PC-9 (cell line): ENCODE measurements around the gene DYNC1I2. TPM values are rescaled to one million over a fixed set of nuclear protein-coding genes. Genes with fewer than 3 reads are reported as not detected.

Experiments used
- BruUV-seq: library from RNA; stranded (reverse); fragments of 400-500 nt; replicated peaks from 2 replicates; lab custom pipeline; 2021; lab: Mats Ljungman, UMichigan
- CTCF ChIA-PET: fragments of 300-600 bp; sonication (Branson Sonifier 250); formaldehyde crosslinking; loops from one replicate; lab custom pipeline; 2022; ENCODE audit warnings: antibody characterized with exemption; lab: Charles Lee
- POLR2A ChIA-PET: fragments of 300-600 bp; sonication (Branson Sonifier 250); formaldehyde crosslinking; loops from one replicate; lab custom pipeline; 2022; ENCODE audit warnings: antibody characterized with exemption; ENCODE audit not compliant: unreplicated experiment; lab: Charles Lee
- DNase-seq, 2 experiments: peaks; one replicate each; pipeline versions ENCODE4 v3.0.0 to v3.0.0-alpha.2; 2015 to 2022; ENCODE audit warnings: mixed read lengths in 1 of 2
- H2AFZ ChIP-seq: fragments of 200-600 bp; sonication (generic); 2 replicates; pipeline ENCODE4 v1.8.1; 2017; ENCODE audit warnings: antibody characterized with exemption
- H3F3A ChIP-seq: fragments of 200-600 bp; sonication (generic); 2 replicates; pipeline ENCODE4 v1.8.1; 2017; ENCODE audit warnings: antibody characterized with exemption, mild to moderate bottlenecking, low read depth; ENCODE audit not compliant: insufficient read depth
- H3K27ac ChIP-seq: fragments of 200-600 bp; sonication (generic); 2 replicates; pipeline ENCODE4 v1.6.1; 2016; ENCODE audit warnings: mixed run types
- H3K27me3 ChIP-seq: fragments of 200-600 bp; sonication (generic); 2 replicates; pipeline ENCODE4 v1.6.1; 2016; ENCODE audit warnings: low read depth, mixed run types; ENCODE audit not compliant: insufficient read depth
- H3K36me3 ChIP-seq: fragments of 200-600 bp; sonication (generic); 2 replicates; pipeline ENCODE4 v1.6.1; 2016; ENCODE audit warnings: low read depth, mixed run types
- H3K4me1 ChIP-seq: fragments of 200-600 bp; sonication (generic); replicated peaks from 2 replicates; pipeline ENCODE4 v1.6.1; 2016; ENCODE audit warnings: mixed run types; ENCODE audit not compliant: insufficient read depth
- H3K4me2 ChIP-seq: fragments of 200-600 bp; sonication (generic); 2 replicates; pipeline ENCODE4 v1.6.1; 2017; ENCODE audit warnings: mixed run types
- H3K4me3 ChIP-seq: fragments of 200-600 bp; sonication (generic); 2 replicates; pipeline ENCODE4 v1.6.1; 2016; ENCODE audit warnings: mixed run types
- H3K79me2 ChIP-seq: fragments of 200-600 bp; sonication (generic); 2 replicates; pipeline ENCODE4 v1.6.1; 2017; ENCODE audit warnings: low read depth, mixed run types
- H3K9me2 ChIP-seq: fragments of 200-600 bp; sonication (generic); 2 replicates; pipeline ENCODE4 v1.8.1; 2017; ENCODE audit warnings: mild to moderate bottlenecking; ENCODE audit not compliant: insufficient read depth
- H3K9me3 ChIP-seq: fragments of 200-600 bp; sonication (generic); 2 replicates; pipeline ENCODE4 v1.8.1; 2016; ENCODE audit warnings: low read depth; ENCODE audit not compliant: insufficient read depth
- H4K20me1 ChIP-seq: fragments of 200-600 bp; sonication (generic); 2 replicates; pipeline ENCODE4 v1.8.1; 2017; ENCODE audit not compliant: insufficient read depth
- CTCF ChIP-seq: fragments of 200-600 bp; sonication (generic); conservative IDR thresholded peaks from 2 replicates; pipeline ENCODE4 v1.6.1; 2017; ENCODE audit warnings: mixed run types, antibody characterized with exemption, mild to moderate bottlenecking, moderate library complexity
- EZH2 ChIP-seq: fragments of 200-600 bp; sonication (generic); IDR thresholded peaks from 2 replicates; pipeline ENCODE4 v1.8.0; 2017; ENCODE audit warnings: antibody characterized with exemption, low read depth
- intact Hi-C: fragments of 100-400 bp; cut with micrococcal nuclease; formaldehyde crosslinking; loops from one replicate; pipeline ENCODE4 v1.10.0; 2022; ENCODE audit not compliant: unreplicated experiment
- total RNA-seq: library from RNA; stranded (reverse); gene quantifications from 2 replicates; pipeline ENCODE4 v1.2.3, GENCODE V29; 2021

DYNC1I2 gene
- total RNA-seq, 1 experiment from 2014 or later = 151 TPM

GRCh38 chr2:171711351-171711750, 24.1 kb downstream of the DYNC1I2 start:
- no peak for TF ChIP-seq CTCF
- TF ChIP-seq EZH2 = no peak
- no TSS peak for BruUV-seq
- H3F3A ChIP-seq = peaks cover 8% of the 10 kb centered on the region; the same call in 1 of the 2 replicates

GRCh38 chr2:171712051-171712450, 24.8 kb downstream of the DYNC1I2 start:
- Histone ChIP-seq H3F3A (peaks cover 6% of the 10 kb centered on the region; the same call in 1 of the 2 replicates), H3K27me3 (no peaks in the 10 kb centered on the region), H3K27ac (peak overlapping the region; percentile 2; the same call in 1 of the 2 replicates), H3K9me2 (no peaks in the 10 kb centered on the region; the same call in 1 of the 2 replicates), H3K4me2 (no peak overlapping the region), H4K20me1 (peaks cover 6% of the 10 kb centered on the region; the same call in 1 of the 2 replicates), H3K4me1 (no peaks in the 10 kb centered on the region; the same call in 1 of the 2 replicates), H3K79me2 (0 out of 2 replicates have a peak, but pooled peaks cover 11% of the 10 kb centered on the region), H2AFZ (no peak overlapping the region), H3K36me3 (peaks cover 43% of the 10 kb centered on the region), H3K4me3 (no peak overlapping the region), H3K9me3 (no peaks in the 10 kb centered on the region)
- ChIA-PET POLR2A (no interaction called here), CTCF (interaction anchor here (0.6 to 1.7 kb wide), 2 partner anchors 9 to 415 kb away, joined by 4 to 6 read pairs; no protein-coding TSS in a partner anchor)
- intact Hi-C loops = loop anchor here (5.0 kb wide), 1 partner anchor 770 kb away; no protein-coding TSS in a partner anchor
- BruUV-seq = no TSS peak
- no peak for DNase-seq
- no peak for TF ChIP-seq CTCF
- TF ChIP-seq EZH2 = no peak

More at GRCh38 chr2:171711351-171711750, 24.1 kb downstream of the DYNC1I2 start:
- DNase-seq = no peak
- H3K4me3 ChIP-seq = no peak overlapping the region
- H3K27me3 ChIP-seq = no peaks in the 10 kb centered on the region
- H3K4me2 ChIP-seq = no peak overlapping the region
- no peak overlapping the region for H2AFZ ChIP-seq
- ChIA-PET POLR2A (interaction anchor here (0.6 kb wide), 1 partner anchor 772 kb away, joined by 3 read pairs; no protein-coding TSS in a partner anchor), CTCF (interaction anchor here (1.7 kb wide), 1 partner anchor 416 kb away, joined by 6 read pairs; no protein-coding TSS in a partner anchor)
- 0 out of 2 replicates have a peak, but pooled peaks cover 15% of the 10 kb centered on the region for H3K79me2 ChIP-seq
- peaks cover 37% of the 10 kb centered on the region for H3K36me3 ChIP-seq
- no peaks in the 10 kb centered on the region; the same call in 1 of the 2 replicates for H3K9me2 ChIP-seq
- H3K27ac ChIP-seq = no peak overlapping the region
- H3K4me1 ChIP-seq = no peaks in the 10 kb centered on the region; the same call in 1 of the 2 replicates
- H4K20me1 ChIP-seq = peaks cover 12% of the 10 kb centered on the region; the same call in 1 of the 2 replicates
- intact Hi-C loops = loop anchor here (5.0 kb wide), 1 partner anchor 771 kb away; no protein-coding TSS in a partner anchor
- H3K9me3 ChIP-seq = no peaks in the 10 kb centered on the region

- no peak overlapping the region for H3K4me2 ChIP-seq
- peaks cover under 1% of the 10 kb centered on the region; the same call in 1 of the 2 replicates for H4K20me1 ChIP-seq
- no peaks in the 10 kb centered on the region for H3K9me2 ChIP-seq
- no peaks in the 10 kb centered on the region for H3K27me3 ChIP-seq
- H3K79me2 ChIP-seq = no peaks in the 10 kb centered on the region
- H3K9me3 ChIP-seq = no peaks in the 10 kb centered on the region
- TF ChIP-seq EZH2 = no peak
- TF ChIP-seq CTCF = no peak
- ChIA-PET POLR2A (no interaction called here), CTCF (interaction anchor here (0.8 kb wide), 1 partner anchor 15 kb away, joined by 3 read pairs; no protein-coding TSS in a partner anchor)
- BruUV-seq = no TSS peak
- H3F3A ChIP-seq = no peaks in the 10 kb centered on the region
- H3K4me1 ChIP-seq = no peaks in the 10 kb centered on the region
- H3K4me3 ChIP-seq = no peak overlapping the region
- DNase-seq = no peak
- intact Hi-C loops = no loop called here
- H3K27ac ChIP-seq = no peak overlapping the region
- peaks cover 45% of the 10 kb centered on the region for H3K36me3 ChIP-seq
- no peak overlapping the region for H2AFZ ChIP-seq
Observed at GRCh38 chr2:171718720-171719119, 31.5 kb downstream of the DYNC1I2 start.
